ENCODE measurements around the gene VASN. TPM values are rescaled to one million over a fixed set of nuclear protein-coding genes. Genes with fewer than 3 reads are reported as not detected.

The VASN gene
- total RNA-seq = 10 to 100 TPM; 14.3 to 22.1 TPM

DNA sequence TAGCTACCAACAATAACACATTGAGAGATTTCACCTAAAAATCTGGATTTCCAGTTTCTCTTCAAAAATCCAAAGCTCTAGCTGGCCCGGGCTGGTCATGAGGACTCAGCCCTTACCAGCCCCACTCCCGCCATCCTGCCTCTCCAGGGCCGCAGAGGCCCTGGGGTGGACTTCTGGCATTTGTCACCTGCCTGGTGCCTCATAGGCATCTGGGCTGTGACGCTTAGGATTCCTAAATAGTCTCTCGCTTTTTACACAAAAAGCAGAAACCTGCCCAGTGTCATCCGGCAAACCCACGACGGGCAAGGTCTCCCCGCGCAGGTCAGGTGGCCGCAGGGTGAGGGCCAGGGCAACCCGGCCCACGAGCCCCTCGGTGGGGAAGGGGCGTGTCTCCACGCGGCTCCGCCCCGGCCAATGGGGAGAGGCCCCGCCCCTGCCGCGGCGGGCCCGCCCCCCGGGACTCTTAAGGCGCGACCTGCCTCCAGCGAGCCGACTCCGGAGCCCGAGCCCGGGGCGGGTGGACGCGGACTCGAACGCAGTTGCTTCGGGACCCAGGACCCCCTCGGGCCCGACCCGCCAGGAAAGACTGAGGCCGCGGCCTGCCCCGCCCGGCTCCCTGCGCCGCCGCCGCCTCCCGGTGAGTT lies at the start of gene VASN:
VASN (plus strand) TSS at position 492 of the 644 bp plus-strand sequence. CDS start 9,030 bp downstream, outside the sequence.
- Histone ChIP-seq H3K27me3 (no peaks in the 10 kb centered on the region), H3K4me3 (peak within 1 kb of the TSS; percentile 46 to 57), H3K27ac (peak within 1 kb of the TSS; percentile 78 to 89 (median 86)), H3K9me3 (no peaks in the 10 kb centered on the region), H3K4me1 (peaks cover 52% of the 10 kb centered on the region), H3K36me3 (replicated peaks in 1 of 2; ENCODE audit: insufficient read depth in 1 of 2, low read depth in 2 of 2) (no peaks in the 10 kb centered on the region)
- whole genome bisulfite sequencing, 2 donors = 5% methylated on average over 15 to 42 of the region's 50 CpGs
- ATAC-seq (peak; percentile 70), DNase-seq (peak; percentile 80 to 91 (median 84))
- TF ChIP-seq CTCF (IDR thresholded peaks at IDR 0.05) (no peak), POLR2A (IDR thresholded peaks at IDR 0.05) (peak; percentile 92 to 95 (median 94))
- intact Hi-C loops (cut with DNase I) = no loop called here

- H3K36me3 ChIP-seq (replicated peaks in 1 of 2; ENCODE audit: insufficient read depth in 1 of 2, low read depth in 2 of 2) = no peaks in the 10 kb centered on the region
- H3K4me3 ChIP-seq = no peak overlapping the region
- 74% methylated on average over 26 of the region's 30 CpGs; no CpG with 5 or more reads in 1 of the 2 donors for WGBS, 2 donors
- TF ChIP-seq CTCF (IDR thresholded peaks at IDR 0.05) = no peak
- no peak for TF ChIP-seq POLR2A (IDR thresholded peaks at IDR 0.05)
- peak overlapping the region; percentile 74 to 91 (median 87) for H3K27ac ChIP-seq
- intact Hi-C loops (cut with DNase I) = no loop called here
- no peaks in the 10 kb centered on the region for H3K9me3 ChIP-seq
- peaks cover 82% of the 10 kb centered on the region for H3K4me1 ChIP-seq
- DNase-seq = peak in 1 of 4 donors; percentile 15
- no peaks in the 10 kb centered on the region for H3K27me3 ChIP-seq
- ATAC-seq = no peak
Observed at GRCh38 chr16:4322121-4323052, 49.3 kb upstream of the VASN start.

GRCh38 chr16:4323071-4323844 lies 48.4 kb upstream of the VASN start:
- Histone ChIP-seq H3K27ac (peak overlapping the region; percentile 74 to 91 (median 87)), H3K4me1 (peaks cover 81% of the 10 kb centered on the region), H3K27me3 (no peaks in the 10 kb centered on the region), H3K9me3 (no peaks in the 10 kb centered on the region), H3K4me3 (no peak overlapping the region), H3K36me3 (replicated peaks in 1 of 2; ENCODE audit: insufficient read depth in 1 of 2, low read depth in 2 of 2) (no peaks in the 10 kb centered on the region)
- TF ChIP-seq POLR2A (IDR thresholded peaks at IDR 0.05) = no peak
- TF ChIP-seq CTCF (IDR thresholded peaks at IDR 0.05) = no peak
- WGBS, 2 donors = 40 to 50% methylated on average over 1 to 21 of the region's 21 CpGs
- DNase-seq (peak; percentile 49 to 77 (median 63)), ATAC-seq (peak; percentile 54)
- intact Hi-C loops (cut with DNase I) = no loop called here

GRCh38 chr16:4323845-4324488 lies 47.7 kb upstream of the VASN start:
- Histone ChIP-seq H3K4me3 (no peak overlapping the region), H3K27me3 (no peaks in the 10 kb centered on the region), H3K4me1 (peaks cover 81% of the 10 kb centered on the region), H3K27ac (peak overlapping the region; percentile 74 to 91 (median 87)), H3K9me3 (no peaks in the 10 kb centered on the region), H3K36me3 (replicated peaks in 1 of 2; ENCODE audit: insufficient read depth in 1 of 2, low read depth in 2 of 2) (no peaks in the 10 kb centered on the region)
- ATAC-seq (peak; percentile 51), DNase-seq (peak in 3 of 4 donors; percentile 64 to 83 (median 76))
- 12 to 20% methylated on average over 2 to 12 of the region's 12 CpGs for WGBS, 2 donors
- intact Hi-C loops (cut with DNase I) = no loop called here
- TF ChIP-seq CTCF (IDR thresholded peaks at IDR 0.05) = no peak
- TF ChIP-seq POLR2A (IDR thresholded peaks at IDR 0.05) = no peak

All from body of pancreas (tissue), 4 donors.